KMS-11 (cell line): ENCODE measurements around the gene OTUD5.

Experiments used
- H2AFZ ChIP-seq: fragments of 200-600 bp; sonication (generic); 2 replicates; pipeline ENCODE4 v1.6.1; 2016; ENCODE audit warnings: antibody characterized with exemption, mixed run types, low read depth
- H3K27ac ChIP-seq: fragments of 200-600 bp; sonication (generic); 2 replicates; pipeline ENCODE4 v1.6.1; 2016; ENCODE audit warnings: mild to moderate bottlenecking, mixed run types
- H3K27me3 ChIP-seq: fragments of 200-600 bp; sonication (generic); 2 replicates; pipeline ENCODE4 v1.6.1; 2017; ENCODE audit warnings: mild to moderate bottlenecking, low read depth, mixed run types, moderate library complexity; ENCODE audit not compliant: insufficient read depth
- H3K36me3 ChIP-seq: fragments of 200-600 bp; sonication (generic); 2 replicates; pipeline ENCODE4 v1.6.1; 2017; ENCODE audit warnings: mild to moderate bottlenecking, mixed run types; ENCODE audit not compliant: insufficient read depth
- H3K4me1 ChIP-seq: fragments of 200-600 bp; sonication (generic); 2 replicates; pipeline ENCODE4 v1.6.1; 2016; ENCODE audit warnings: mild to moderate bottlenecking, low read depth, mixed run types; ENCODE audit not compliant: poor library complexity, severe bottlenecking
- H3K4me2 ChIP-seq: fragments of 200-600 bp; sonication (generic); 2 replicates; pipeline ENCODE4 v1.7.0; 2016; ENCODE audit warnings: mild to moderate bottlenecking, mixed run types
- H3K4me3 ChIP-seq: fragments of 200-600 bp; sonication (generic); IDR thresholded peaks from 2 replicates; pipeline ENCODE4 v1.6.1; 2017; ENCODE audit warnings: low read depth, low read length, mixed read lengths; ENCODE audit not compliant: insufficient read depth
- H3K79me2 ChIP-seq: fragments of 200-600 bp; sonication (generic); 2 replicates; pipeline ENCODE4 v1.6.1; 2016; ENCODE audit warnings: low read depth, mixed run types; ENCODE audit not compliant: insufficient read depth
- H3K9ac ChIP-seq: fragments of 200-600 bp; sonication (generic); 2 replicates; pipeline ENCODE4 v1.6.1; 2016; ENCODE audit warnings: mild to moderate bottlenecking, mixed run types
- H4K20me1 ChIP-seq: fragments of 200-600 bp; sonication (generic); 2 replicates; pipeline ENCODE4 v1.6.1; 2016; ENCODE audit warnings: mild to moderate bottlenecking, mixed run types; ENCODE audit not compliant: insufficient read depth
- TF ChIP-seq, protein P1 (sequence below): fragments of 200-600 bp; sonication (generic); conservative IDR thresholded peaks from 2 replicates; pipeline ENCODE4 v1.6.1; 2017; ENCODE audit warnings: low read depth, mild to moderate bottlenecking, antibody characterized with exemption, low read length, moderate library complexity, mixed read lengths

OTUD5 gene

DNA sequence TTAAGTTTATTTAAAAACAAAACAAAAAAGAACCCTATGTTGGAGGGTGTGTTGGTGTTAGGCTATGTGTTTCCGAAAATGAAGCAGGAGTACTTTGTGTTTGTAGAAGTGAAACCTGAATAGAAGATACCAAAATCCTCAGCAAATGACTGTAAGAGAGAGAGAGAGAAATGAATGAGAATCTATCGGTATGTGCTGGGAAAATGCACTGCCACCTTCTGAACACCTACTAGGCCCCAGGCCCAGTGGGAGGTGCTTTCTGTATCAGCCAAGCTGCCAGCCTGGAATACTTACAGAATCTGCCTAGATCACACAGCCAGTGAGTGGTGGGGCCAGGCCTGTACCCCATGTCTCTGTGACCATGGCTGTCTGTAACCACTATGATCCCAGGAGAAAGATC is 23.6 kb downstream of the OTUD5 start:
- peaks cover 64% of the 10 kb centered on the region for H3K4me1 ChIP-seq
- no peaks in the 10 kb centered on the region for H3K27me3 ChIP-seq
- H3K4me2 ChIP-seq: peak overlapping the region; percentile 37; the same call in 1 of the 2 replicates
- TF ChIP-seq, protein P1, sequence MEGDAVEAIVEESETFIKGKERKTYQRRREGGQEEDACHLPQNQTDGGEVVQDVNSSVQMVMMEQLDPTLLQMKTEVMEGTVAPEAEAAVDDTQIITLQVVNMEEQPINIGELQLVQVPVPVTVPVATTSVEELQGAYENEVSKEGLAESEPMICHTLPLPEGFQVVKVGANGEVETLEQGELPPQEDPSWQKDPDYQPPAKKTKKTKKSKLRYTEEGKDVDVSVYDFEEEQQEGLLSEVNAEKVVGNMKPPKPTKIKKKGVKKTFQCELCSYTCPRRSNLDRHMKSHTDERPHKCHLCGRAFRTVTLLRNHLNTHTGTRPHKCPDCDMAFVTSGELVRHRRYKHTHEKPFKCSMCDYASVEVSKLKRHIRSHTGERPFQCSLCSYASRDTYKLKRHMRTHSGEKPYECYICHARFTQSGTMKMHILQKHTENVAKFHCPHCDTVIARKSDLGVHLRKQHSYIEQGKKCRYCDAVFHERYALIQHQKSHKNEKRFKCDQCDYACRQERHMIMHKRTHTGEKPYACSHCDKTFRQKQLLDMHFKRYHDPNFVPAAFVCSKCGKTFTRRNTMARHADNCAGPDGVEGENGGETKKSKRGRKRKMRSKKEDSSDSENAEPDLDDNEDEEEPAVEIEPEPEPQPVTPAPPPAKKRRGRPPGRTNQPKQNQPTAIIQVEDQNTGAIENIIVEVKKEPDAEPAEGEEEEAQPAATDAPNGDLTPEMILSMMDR: no peak
- H3K36me3 ChIP-seq: no peaks in the 10 kb centered on the region
- H4K20me1 ChIP-seq: no peaks in the 10 kb centered on the region
- no peak overlapping the region for H2AFZ ChIP-seq
- no peaks in the 10 kb centered on the region; the same call in 1 of the 2 replicates for H3K79me2 ChIP-seq
- peak overlapping the region; percentile 53 for H3K27ac ChIP-seq
- H3K9ac ChIP-seq: no peak overlapping the region
- H3K4me3 ChIP-seq: no peak overlapping the region

DNA sequence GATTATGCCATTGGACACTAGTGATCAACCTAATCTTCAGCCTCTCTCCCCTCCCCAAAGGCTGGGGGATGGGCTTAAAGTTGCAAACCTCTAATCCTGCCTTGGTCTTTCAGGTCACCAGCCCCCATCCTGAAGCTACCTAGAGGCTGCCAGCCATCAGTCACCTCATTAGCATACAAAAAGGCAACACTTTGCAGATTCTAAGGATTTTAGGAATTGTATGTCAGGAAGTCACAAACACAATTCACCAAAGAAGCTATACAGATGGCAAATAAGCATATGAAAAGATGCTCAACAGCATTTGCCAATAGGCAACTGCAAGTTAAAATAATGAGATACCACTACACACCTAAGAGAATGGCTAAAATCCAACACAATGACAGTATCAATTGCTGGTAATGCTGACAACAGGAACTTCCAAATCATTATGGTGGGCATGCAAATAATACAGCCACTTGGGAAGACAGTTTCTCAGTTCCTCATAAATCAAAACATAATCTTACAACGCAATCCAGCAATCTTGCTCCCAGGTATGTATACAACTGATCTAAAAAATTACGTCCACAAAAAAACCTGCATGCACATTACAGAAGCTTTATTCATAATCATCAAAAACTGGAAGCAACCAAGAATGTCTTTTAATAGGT is 29.5 kb downstream of the OTUD5 start:
- TF ChIP-seq, protein P1: no peak
- Histone ChIP-seq H3K27ac (no peak overlapping the region), H3K79me2 (peaks cover 5% of the 10 kb centered on the region; the same call in 1 of the 2 replicates), H3K36me3 (no peaks in the 10 kb centered on the region), H4K20me1 (no peaks in the 10 kb centered on the region), H3K4me3 (no peak overlapping the region), H2AFZ (no peak overlapping the region), H3K4me1 (peaks cover 69% of the 10 kb centered on the region), H3K9ac (no peak overlapping the region), H3K27me3 (no peaks in the 10 kb centered on the region), H3K4me2 (peak overlapping the region; percentile 25; the same call in 1 of the 2 replicates)

GRCh38 chrX:48927123-48927522 is 30.3 kb downstream of the OTUD5 start:
- Histone ChIP-seq H3K4me1 (peaks cover 73% of the 10 kb centered on the region), H4K20me1 (no peaks in the 10 kb centered on the region), H3K4me3 (no peak overlapping the region), H3K36me3 (no peaks in the 10 kb centered on the region), H3K27ac (no peak overlapping the region), H2AFZ (no peak overlapping the region), H3K9ac (no peak overlapping the region), H3K27me3 (no peaks in the 10 kb centered on the region), H3K4me2 (no peak overlapping the region), H3K79me2 (peaks cover 5% of the 10 kb centered on the region; the same call in 1 of the 2 replicates)
- TF ChIP-seq, protein P1: no peak

DNA sequence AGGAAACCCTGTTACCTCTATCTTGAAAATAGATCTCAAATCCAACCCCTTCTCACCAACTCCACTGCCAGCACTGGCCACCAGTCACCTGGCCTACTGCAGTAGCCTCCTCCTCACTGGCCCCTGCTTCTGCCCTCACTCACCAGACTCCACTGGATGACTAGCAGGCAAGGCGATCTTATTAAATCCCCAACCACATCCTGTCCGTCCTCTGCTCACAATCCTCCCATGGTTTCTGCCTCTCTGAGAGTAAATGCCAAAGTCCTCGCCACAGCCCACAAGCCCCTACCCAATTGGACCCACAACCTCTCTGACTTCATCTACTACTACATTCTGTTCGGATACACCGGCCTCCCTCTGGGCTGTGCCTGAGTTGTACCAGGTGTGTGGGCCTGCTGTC is 33.1 kb downstream of the OTUD5 start:
- Histone ChIP-seq H3K27me3 (no peaks in the 10 kb centered on the region), H3K79me2 (peaks cover 13% of the 10 kb centered on the region; the same call in 1 of the 2 replicates)

More for the DNA sequence above, 33.1 kb downstream of the OTUD5 start:
- TF ChIP-seq, protein P1: no peak
- no peak overlapping the region for H3K4me3 ChIP-seq
- no peak overlapping the region for H2AFZ ChIP-seq
- H3K36me3 ChIP-seq: no peaks in the 10 kb centered on the region
- no peaks in the 10 kb centered on the region for H4K20me1 ChIP-seq
- 0 out of 2 replicates have a peak overlapping the region, but pooled peaks have one; percentile 12 for H3K9ac ChIP-seq
- peaks cover 92% of the 10 kb centered on the region for H3K4me1 ChIP-seq
- H3K4me2 ChIP-seq: peak overlapping the region; percentile 68
- peak overlapping the region; percentile 93 for H3K27ac ChIP-seq
